Measurements from ENCODE around the gene CEACAM21. TPM values are rescaled to one million over a fixed set of nuclear protein-coding genes. Genes with fewer than 3 reads are reported as not detected.
A peak's percentile ranks its signal among the peaks of the same experiment; 100 is the strongest.

Gene CEACAM21
- total RNA-seq, 1 experiment from 2014 or later, result not detected

- no CpG with 5 or more reads among the region's 7 CpGs for WGBS (ENCODE audit: extremely low coverage, insufficient read length, low lambda C conversion rate)
- Histone ChIP-seq H4K8ac (replicated peaks; ENCODE audit: insufficient read length, low read depth, low read length) (no peak within 1 kb of the TSS), H2BK20ac (ENCODE audit: low read depth, low read length, poor library complexity, severe bottlenecking) (no peak within 1 kb of the TSS), H3K4me2 (ENCODE audit: insufficient read depth, insufficient read length, low read length) (no peak within 1 kb of the TSS), H4K91ac (ENCODE audit: insufficient read length, low read depth, low read length) (no peak within 1 kb of the TSS), H4K20me1 (ENCODE audit: control insufficient read depth, insufficient read depth, insufficient read length) (no peaks in the 10 kb centered on the region), H2BK5ac (ENCODE audit: insufficient read length, low read length) (no peak within 1 kb of the TSS), H2BK12ac (ENCODE audit: insufficient read length, low read depth, low read length) (no peak within 1 kb of the TSS), H3K14ac (ENCODE audit: insufficient read depth, low read length) (no peak within 1 kb of the TSS), H3K9me3 (ENCODE audit: control insufficient read depth, low read depth, low read length) (peaks cover 63% of the 10 kb centered on the region), H3K27ac (ENCODE audit: insufficient read length, low read depth, low read length) (no peak within 1 kb of the TSS), H2AFZ (ENCODE audit: low read length) (no peak within 1 kb of the TSS), H3K4me1 (ENCODE audit: insufficient read depth, low read length) (no peaks in the 10 kb centered on the region), H3K79me2 (ENCODE audit: insufficient read depth, low read length) (no peaks in the 10 kb centered on the region), H2BK120ac (ENCODE audit: low read depth, low read length, poor library complexity, severe bottlenecking) (no peak within 1 kb of the TSS), H2AK5ac (ENCODE audit: insufficient read length, low read length) (no peak within 1 kb of the TSS), H3K23me2 (ENCODE audit: insufficient read length, low read depth, low read length, poor library complexity, severe bottlenecking) (no peaks in the 10 kb centered on the region), H3K9ac (ENCODE audit: extremely low read depth, insufficient read length, low read length) (no peak within 1 kb of the TSS), H3K79me1 (ENCODE audit: insufficient read depth, low read depth, low read length, poor library complexity, severe bottlenecking) (no peaks in the 10 kb centered on the region), H3K27me3 (ENCODE audit: insufficient read depth, low read length) (no peaks in the 10 kb centered on the region), H3K18ac (ENCODE audit: insufficient read length, low read depth, low read length) (no peak within 1 kb of the TSS), H4K5ac (ENCODE audit: insufficient read length, low read depth, low read length) (no peak within 1 kb of the TSS), H3K23ac (ENCODE audit: insufficient read length, low read depth, low read length) (no peak within 1 kb of the TSS), H3K56ac (ENCODE audit: insufficient read length, low read depth, low read length) (no peak within 1 kb of the TSS), H2BK15ac (ENCODE audit: low read depth, low read length) (no peak within 1 kb of the TSS), H3T11ph (ENCODE audit: low read length) (no peak within 1 kb of the TSS), H3K4ac (ENCODE audit: low read depth, low read length) (no peak within 1 kb of the TSS)
- H3K27me3 Mint-ChIP-seq (ENCODE audit: low read depth), result peaks cover 4% of the 10 kb centered on the region
- H3K4me3 Mint-ChIP-seq, result no peak within 1 kb of the TSS
- H3K27ac Mint-ChIP-seq, result no peak within 1 kb of the TSS
- H3K36me3 Mint-ChIP-seq (ENCODE audit: insufficient read depth in 1 of 3, low read depth in 3 of 3), result peaks cover 4 to 19% (median 8%) of the 10 kb centered on the region in 3 experiments; a peak in 6 of 7 replicates
- TF ChIP-seq, protein P1, sequence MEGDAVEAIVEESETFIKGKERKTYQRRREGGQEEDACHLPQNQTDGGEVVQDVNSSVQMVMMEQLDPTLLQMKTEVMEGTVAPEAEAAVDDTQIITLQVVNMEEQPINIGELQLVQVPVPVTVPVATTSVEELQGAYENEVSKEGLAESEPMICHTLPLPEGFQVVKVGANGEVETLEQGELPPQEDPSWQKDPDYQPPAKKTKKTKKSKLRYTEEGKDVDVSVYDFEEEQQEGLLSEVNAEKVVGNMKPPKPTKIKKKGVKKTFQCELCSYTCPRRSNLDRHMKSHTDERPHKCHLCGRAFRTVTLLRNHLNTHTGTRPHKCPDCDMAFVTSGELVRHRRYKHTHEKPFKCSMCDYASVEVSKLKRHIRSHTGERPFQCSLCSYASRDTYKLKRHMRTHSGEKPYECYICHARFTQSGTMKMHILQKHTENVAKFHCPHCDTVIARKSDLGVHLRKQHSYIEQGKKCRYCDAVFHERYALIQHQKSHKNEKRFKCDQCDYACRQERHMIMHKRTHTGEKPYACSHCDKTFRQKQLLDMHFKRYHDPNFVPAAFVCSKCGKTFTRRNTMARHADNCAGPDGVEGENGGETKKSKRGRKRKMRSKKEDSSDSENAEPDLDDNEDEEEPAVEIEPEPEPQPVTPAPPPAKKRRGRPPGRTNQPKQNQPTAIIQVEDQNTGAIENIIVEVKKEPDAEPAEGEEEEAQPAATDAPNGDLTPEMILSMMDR (conservative IDR thresholded peaks at IDR 0.05), result no peak
- DNase-seq, result peak; percentile 13
- peaks cover 93 to 97% of the 10 kb centered on the region in 2 experiments for H3K9me3 Mint-ChIP-seq
- H3K4me1 Mint-ChIP-seq, result no peaks in the 10 kb centered on the region
These were observed 50.9 kb downstream of the CEACAM21 start, which contains the start of gene CEACAM4 for GRCh38 chr19:41626877-41627276. TSS of gene CEACAM4 (minus strand) at chr19:41627074. CDS start at chr19:41626963, 111 bp downstream.
